Osteocyte (in vitro differentiated cells): ENCODE measurements around the gene FREM2. TPM values are rescaled to one million over a fixed set of nuclear protein-coding genes. Genes with fewer than 3 reads are reported as not detected.

Source experiments
- DNase-seq: peaks from one replicate; pipeline ENCODE4 v3.0.0; 2021; ENCODE audit warnings: mixed read lengths; ENCODE audit not compliant: unreplicated experiment; ENCODE audit errors: extremely low spot score
- H3K27ac Mint-ChIP-seq: one replicate; pipeline ENCODE4 v1.8.0; 2021; ENCODE audit warnings: mild to moderate bottlenecking, mixed read lengths; ENCODE audit not compliant: unreplicated experiment
- H3K27me3 Mint-ChIP-seq: one replicate; pipeline ENCODE4 v1.8.0; 2021; ENCODE audit warnings: mixed read lengths; ENCODE audit not compliant: unreplicated experiment
- H3K36me3 Mint-ChIP-seq: one replicate; pipeline ENCODE4 v1.8.0; 2021; ENCODE audit warnings: mixed read lengths; ENCODE audit not compliant: unreplicated experiment
- H3K4me1 Mint-ChIP-seq: one replicate; pipeline ENCODE4 v1.8.0; 2021; ENCODE audit warnings: mixed read lengths; ENCODE audit not compliant: unreplicated experiment
- H3K4me3 Mint-ChIP-seq: one replicate; pipeline ENCODE4 v1.8.0; 2021; ENCODE audit warnings: mild to moderate bottlenecking, moderate library complexity, mixed read lengths; ENCODE audit not compliant: unreplicated experiment
- H3K9me3 Mint-ChIP-seq: one replicate; pipeline ENCODE4 v1.8.0; 2021; ENCODE audit warnings: mixed read lengths; ENCODE audit not compliant: unreplicated experiment
- CTCF ChIP-seq: fragments of 200-600 bp; sonication (generic); IDR thresholded peaks from 2 replicates; pipeline ENCODE4 v1.5.0; 2021; ENCODE audit warnings: antibody characterized with exemption, mild to moderate bottlenecking, moderate library complexity
- total RNA-seq: library from RNA; stranded (reverse); gene quantifications from 2 replicates; pipeline ENCODE4 v1.2.1, GENCODE V29; 2021

The FREM2 gene
- total RNA-seq, 1 donor from 2014 or later: 0.30 TPM

DNA sequence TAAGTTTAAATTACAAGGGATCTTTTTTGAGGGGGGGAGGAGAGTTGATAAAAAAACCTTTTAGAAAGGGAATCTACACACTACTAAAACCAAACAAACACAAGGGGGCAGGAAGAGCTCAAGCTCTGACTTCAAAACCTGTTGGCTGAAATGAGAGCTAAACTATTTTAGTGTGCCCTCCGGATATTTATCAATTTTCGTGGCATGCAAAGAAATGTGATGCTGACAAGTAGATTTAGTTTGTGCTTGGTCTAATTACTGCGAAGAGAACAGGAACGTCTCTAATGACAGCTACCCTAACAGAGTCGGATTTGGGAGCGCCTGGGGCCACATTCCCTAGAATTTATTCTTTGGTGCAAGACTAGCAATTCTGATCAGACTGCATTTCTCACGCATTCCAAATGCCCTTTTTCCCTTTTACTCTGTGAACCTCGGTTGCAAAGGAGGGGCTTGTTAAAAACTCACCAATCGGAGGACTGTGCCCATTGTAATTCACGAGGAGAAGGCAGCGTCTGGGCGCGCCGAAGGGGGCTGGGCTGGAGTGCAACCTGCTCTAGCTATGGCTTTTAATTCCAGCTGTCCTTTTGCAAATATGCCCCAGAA, 802 bp upstream of the FREM2 start:
- Mint-ChIP-seq H3K9me3 (no peaks in the 10 kb centered on the region), H3K27me3 (peaks cover 27% of the 10 kb centered on the region), H3K4me1 (peaks cover 16% of the 10 kb centered on the region), H3K4me3 (peak overlapping the region; percentile 73), H3K27ac (no peak overlapping the region), H3K36me3 (no peaks in the 10 kb centered on the region)
- DNase-seq: no peak
- TF ChIP-seq CTCF: peak; percentile 58

DNA sequence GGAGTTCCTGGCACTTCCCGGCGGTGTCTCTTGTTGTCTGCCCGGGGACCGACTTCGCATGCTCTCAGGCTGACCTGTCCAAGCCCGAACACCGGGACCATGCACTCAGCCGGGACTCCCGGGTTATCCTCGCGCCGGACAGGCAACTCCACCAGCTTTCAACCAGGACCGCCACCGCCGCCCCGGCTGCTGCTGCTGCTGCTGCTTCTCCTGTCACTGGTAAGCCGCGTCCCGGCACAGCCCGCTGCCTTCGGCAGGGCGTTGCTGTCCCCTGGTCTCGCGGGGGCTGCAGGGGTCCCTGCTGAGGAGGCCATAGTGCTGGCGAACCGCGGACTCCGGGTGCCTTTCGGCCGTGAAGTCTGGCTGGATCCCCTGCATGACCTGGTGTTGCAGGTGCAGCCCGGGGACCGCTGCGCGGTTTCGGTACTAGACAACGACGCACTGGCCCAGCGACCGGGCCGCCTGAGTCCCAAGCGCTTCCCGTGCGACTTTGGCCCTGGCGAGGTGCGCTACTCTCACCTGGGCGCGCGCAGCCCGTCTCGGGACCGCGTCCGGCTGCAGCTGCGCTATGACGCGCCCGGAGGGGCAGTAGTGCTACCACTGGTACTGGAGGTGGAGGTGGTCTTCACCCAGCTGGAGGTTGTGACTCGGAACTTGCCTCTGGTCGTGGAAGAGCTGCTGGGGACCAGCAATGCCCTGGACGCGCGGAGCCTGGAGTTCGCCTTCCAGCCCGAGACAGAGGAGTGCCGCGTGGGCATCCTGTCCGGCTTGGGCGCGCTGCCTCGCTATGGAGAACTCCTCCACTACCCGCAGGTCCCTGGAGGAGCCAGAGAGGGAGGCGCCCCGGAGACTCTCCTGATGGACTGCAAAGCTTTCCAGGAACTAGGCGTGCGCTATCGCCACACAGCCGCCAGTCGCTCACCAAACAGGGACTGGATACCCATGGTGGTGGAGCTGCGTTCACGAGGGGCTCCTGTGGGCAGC, 661 bp downstream of the FREM2 start:
- H3K9me3 Mint-ChIP-seq: no peaks in the 10 kb centered on the region
- TF ChIP-seq CTCF: no peak
- H3K27ac Mint-ChIP-seq: no peak overlapping the region
- H3K36me3 Mint-ChIP-seq: no peaks in the 10 kb centered on the region
- peaks cover 27% of the 10 kb centered on the region for H3K27me3 Mint-ChIP-seq
- peaks cover 16% of the 10 kb centered on the region for H3K4me1 Mint-ChIP-seq
- peak; percentile 86 for DNase-seq
- H3K4me3 Mint-ChIP-seq: peak overlapping the region; percentile 73

- H3K27ac Mint-ChIP-seq: no peak overlapping the region
- peaks cover 16% of the 10 kb centered on the region for H3K4me1 Mint-ChIP-seq
- H3K27me3 Mint-ChIP-seq: peaks cover 30% of the 10 kb centered on the region
- TF ChIP-seq CTCF: no peak
- H3K36me3 Mint-ChIP-seq: no peaks in the 10 kb centered on the region
- no peak overlapping the region for H3K4me3 Mint-ChIP-seq
- DNase-seq: no peak
- no peaks in the 10 kb centered on the region for H3K9me3 Mint-ChIP-seq
Measured at GRCh38 chr13:38688674-38689073, 1.8 kb downstream of the FREM2 start.

- H3K9me3 Mint-ChIP-seq: no peaks in the 10 kb centered on the region
- H3K27ac Mint-ChIP-seq: no peak overlapping the region
- DNase-seq: no peak
- no peak overlapping the region for H3K4me3 Mint-ChIP-seq
- no peak for TF ChIP-seq CTCF
- H3K27me3 Mint-ChIP-seq: peaks cover 28% of the 10 kb centered on the region
- peaks cover 16% of the 10 kb centered on the region for H3K4me1 Mint-ChIP-seq
- no peaks in the 10 kb centered on the region for H3K36me3 Mint-ChIP-seq
Measured at GRCh38 chr13:38690231-38690630, 3.4 kb downstream of the FREM2 start.

DNA sequence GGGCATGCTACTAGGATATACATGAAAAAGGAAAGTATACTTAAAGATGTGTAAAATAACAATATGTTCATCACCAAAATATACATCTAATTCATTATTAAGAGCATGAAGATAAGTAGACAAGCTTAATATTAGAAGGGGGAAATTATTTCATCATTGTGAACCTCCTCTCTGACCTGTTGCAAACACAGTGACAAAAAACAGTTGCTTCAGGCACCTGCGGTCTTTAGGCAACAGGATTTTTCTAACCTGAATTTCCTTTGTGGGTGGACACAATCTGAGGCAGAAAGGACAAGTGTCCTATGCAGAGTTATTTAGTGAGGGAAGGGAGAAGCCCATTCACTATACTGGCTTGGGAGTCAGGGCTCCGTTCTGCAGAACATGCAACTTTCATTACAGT, 6.3 kb downstream of the FREM2 start:
- no peak for TF ChIP-seq CTCF
- DNase-seq: no peak
- Mint-ChIP-seq H3K4me3 (no peak overlapping the region), H3K9me3 (no peaks in the 10 kb centered on the region), H3K27me3 (peaks cover 17% of the 10 kb centered on the region), H3K27ac (no peak overlapping the region), H3K36me3 (no peaks in the 10 kb centered on the region), H3K4me1 (no peaks in the 10 kb centered on the region)
